A673 (cell line): ENCODE data around the gene LRRC38.

Experiments
- EZH2 ChIP-seq: fragments of 200-600 bp; sonication (generic); IDR thresholded peaks from 2 replicates; pipeline ENCODE4 v1.6.1; 2017; ENCODE audit warnings: borderline replicate concordance, low read depth, mild to moderate bottlenecking, mixed read lengths, antibody characterized with exemption, low read length; ENCODE audit not compliant: poor library complexity, severe bottlenecking
- TF ChIP-seq, protein P1 (sequence below): fragments of 300-800, 200-600 bp; sonication (generic); conservative IDR thresholded peaks from 2 replicates; pipeline ENCODE4 v1.5.1; 2017; ENCODE audit warnings: low read depth, mild to moderate bottlenecking, antibody characterized with exemption, low read length, moderate library complexity, mixed read lengths

DNA sequence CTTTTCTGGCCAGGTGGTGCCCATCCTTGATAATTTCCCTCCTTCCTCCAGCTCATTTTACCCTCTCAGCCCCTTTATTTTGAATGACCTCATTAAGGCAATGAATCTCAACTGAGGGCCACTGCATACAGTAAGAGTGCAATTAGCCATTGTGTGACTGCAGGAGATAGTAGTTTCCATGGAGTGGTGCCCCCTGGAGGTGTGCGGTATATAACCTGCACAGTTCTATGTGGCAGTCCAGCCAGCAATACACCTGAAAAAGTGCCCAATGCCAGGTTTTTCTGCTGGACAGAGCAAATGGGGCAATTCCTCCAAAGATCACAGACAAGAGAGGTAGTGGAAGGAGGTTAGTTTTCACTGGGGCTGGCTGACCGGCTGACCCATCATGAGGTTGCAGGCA lies 25.9 kb upstream of the LRRC38 start:
- TF ChIP-seq, protein P1, sequence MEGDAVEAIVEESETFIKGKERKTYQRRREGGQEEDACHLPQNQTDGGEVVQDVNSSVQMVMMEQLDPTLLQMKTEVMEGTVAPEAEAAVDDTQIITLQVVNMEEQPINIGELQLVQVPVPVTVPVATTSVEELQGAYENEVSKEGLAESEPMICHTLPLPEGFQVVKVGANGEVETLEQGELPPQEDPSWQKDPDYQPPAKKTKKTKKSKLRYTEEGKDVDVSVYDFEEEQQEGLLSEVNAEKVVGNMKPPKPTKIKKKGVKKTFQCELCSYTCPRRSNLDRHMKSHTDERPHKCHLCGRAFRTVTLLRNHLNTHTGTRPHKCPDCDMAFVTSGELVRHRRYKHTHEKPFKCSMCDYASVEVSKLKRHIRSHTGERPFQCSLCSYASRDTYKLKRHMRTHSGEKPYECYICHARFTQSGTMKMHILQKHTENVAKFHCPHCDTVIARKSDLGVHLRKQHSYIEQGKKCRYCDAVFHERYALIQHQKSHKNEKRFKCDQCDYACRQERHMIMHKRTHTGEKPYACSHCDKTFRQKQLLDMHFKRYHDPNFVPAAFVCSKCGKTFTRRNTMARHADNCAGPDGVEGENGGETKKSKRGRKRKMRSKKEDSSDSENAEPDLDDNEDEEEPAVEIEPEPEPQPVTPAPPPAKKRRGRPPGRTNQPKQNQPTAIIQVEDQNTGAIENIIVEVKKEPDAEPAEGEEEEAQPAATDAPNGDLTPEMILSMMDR, result peak; percentile 34; the same call in 1 of the 2 replicates
- TF ChIP-seq EZH2, result no peak
